HCT116 (cell line): ENCODE measurements around the gene FUOM. TPM values are rescaled to one million over a fixed set of nuclear protein-coding genes. Genes with fewer than 3 reads are reported as not detected.

Source experiments
- ATAC-seq: fragments of 200-7000 bp; cut with Tn5 transposase; 2 replicates; pipeline ENCODE4 v1.9.1; 2020; ENCODE audit warnings: mild to moderate bottlenecking, moderate library complexity
- BruUV-seq: library from RNA; stranded (reverse); fragments of 400-500 nt; replicated peaks from 2 replicates; lab custom pipeline; 2021; lab: Mats Ljungman, UMichigan
- CTCF ChIA-PET: fragments of 300-600 bp; sonication (Branson Sonifier 250); formaldehyde crosslinking; loops from one replicate; lab custom pipeline; 2021; ENCODE audit warnings: antibody characterized with exemption; lab: Charles Lee
- POLR2A ChIA-PET: fragments of 300-600, 350-600 bp; sonication (Branson Sonifier 250); formaldehyde crosslinking; loops from one replicate; lab custom pipeline; 2021; ENCODE audit warnings: antibody characterized with exemption; lab: Charles Lee
- RAD21 ChIA-PET, 2 experiments: fragments of 300-600 bp; sonication (Branson Sonifier 250); formaldehyde crosslinking; loops; one replicate each; lab custom pipeline; 2023; ENCODE audit warnings: low total read pairs in 2 of 2; ENCODE audit not compliant: uncharacterized antibody in 2 of 2, unreplicated experiment in 2 of 2, low non-redundant PET in 1 of 2; lab: Charles Lee
- DNase-seq: peaks from one replicate; pipeline ENCODE4 v3.0.0-alpha.2; 2010; ENCODE audit warnings: low read depth, low spot score
- H2AFZ ChIP-seq: fragments of 200-600 bp; shearing (Covaris generic), sonication (generic); 2 replicates; pipeline ENCODE4 v1.6.1; 2017; ENCODE audit warnings: low read depth, mixed run types, mixed read lengths, antibody characterized with exemption, low read length; ENCODE audit not compliant: poor library complexity, severe bottlenecking
- H3K27ac ChIP-seq: 2 replicates; pipeline ENCODE4 v1.5.1; 2012; ENCODE audit warnings: low read depth, low read length
- H3K27me3 ChIP-seq: fragments of 200-600 bp; sonication (generic); 2 replicates; pipeline ENCODE4 v1.6.1; 2016; ENCODE audit warnings: mixed run types, low read length, mixed read lengths; ENCODE audit not compliant: insufficient read depth
- H3K36me3 ChIP-seq, 2 experiments: fragments of 200-500 bp in 1 of 2; fragments of 200-600 bp in 1 of 2; sonication (Bioruptor generic) in 1 of 2; sonication (generic) in 1 of 2; 2 replicates each; pipeline versions ENCODE4 v1.5.1 to v1.6.1; 2014 to 2016; ENCODE audit warnings: low read length in 2 of 2, inconsistent platforms in 1 of 2, mixed read lengths in 1 of 2, mixed run types in 1 of 2; ENCODE audit not compliant: insufficient read depth in 2 of 2, control insufficient read depth in 1 of 2
- H3K4me1 ChIP-seq, 2 experiments: fragments of 200-600 bp in 1 of 2; sonication (generic) in 1 of 2; 2 replicates each; pipeline versions ENCODE4 v1.5.1 to v1.6.1; 2012 to 2017; ENCODE audit warnings: low read length in 2 of 2, inconsistent platforms in 1 of 2, mild to moderate bottlenecking in 1 of 2, mixed read lengths in 1 of 2, mixed run types in 1 of 2, moderate library complexity in 1 of 2; ENCODE audit not compliant: insufficient read depth in 2 of 2, control insufficient read depth in 1 of 2
- H3K4me2 ChIP-seq: fragments of 200-600 bp; sonication (generic); 2 replicates; pipeline ENCODE4 v1.6.1; 2017; ENCODE audit warnings: mixed run types, low read length, mixed read lengths
- H3K4me3 ChIP-seq, 2 experiments: fragments of 200-600 bp in 1 of 2; sonication (generic) in 1 of 2; replicated peaks in 1 of 2; 2 replicates each; pipeline ENCODE4 v1.5.1; 2011 to 2016; ENCODE audit warnings: low read length in 2 of 2, control low read depth in 1 of 2, low read depth in 1 of 2, mild to moderate bottlenecking in 1 of 2, mixed read lengths in 1 of 2, mixed run types in 1 of 2
- H3K79me2 ChIP-seq: fragments of 200-600 bp; sonication (generic); 2 replicates; pipeline ENCODE4 v1.6.1; 2017; ENCODE audit warnings: mild to moderate bottlenecking, mixed run types, low read length, moderate library complexity, mixed read lengths; ENCODE audit not compliant: insufficient read depth
- H3K9ac ChIP-seq: fragments of 200-600 bp; sonication (generic); 2 replicates; pipeline ENCODE4 v1.6.1; 2016; ENCODE audit warnings: low read length, mixed read lengths
- H3K9me2 ChIP-seq: fragments of 200-600 bp; sonication (generic), shearing (Covaris generic); 2 replicates; pipeline ENCODE4 v1.6.1; 2017; ENCODE audit warnings: mixed run types, mild to moderate bottlenecking, moderate library complexity; ENCODE audit not compliant: insufficient read depth
- H3K9me3 ChIP-seq, 2 experiments: fragments of 200-500 bp in 1 of 2; fragments of 200-600 bp in 1 of 2; sonication (Bioruptor generic) in 1 of 2; sonication (generic) in 1 of 2; 2 replicates each; pipeline ENCODE4 v1.6.1; 2014 to 2017; ENCODE audit warnings: low read length in 2 of 2, mixed read lengths in 2 of 2, inconsistent platforms in 1 of 2, low read depth in 1 of 2, mild to moderate bottlenecking in 1 of 2, mixed run types in 1 of 2, moderate library complexity in 1 of 2; ENCODE audit not compliant: control insufficient read depth in 1 of 2, insufficient read depth in 1 of 2
- H4K20me1 ChIP-seq: fragments of 200-600 bp; sonication (generic), shearing (Covaris generic); 2 replicates; pipeline ENCODE4 v1.6.1; 2017; ENCODE audit warnings: mixed run types, mild to moderate bottlenecking, moderate library complexity; ENCODE audit not compliant: insufficient read depth
- CBX3 ChIP-seq: IDR thresholded peaks from 2 replicates; pipeline ENCODE4 v1.6.1; 2012; ENCODE audit warnings: low read depth
- ELF1 ChIP-seq: IDR thresholded peaks from 2 replicates; pipeline ENCODE4 v1.6.1; 2012; ENCODE audit warnings: low read depth, borderline replicate concordance
- JUND ChIP-seq: IDR thresholded peaks from 2 replicates; pipeline ENCODE4 v1.6.1; 2012
- POLR2AphosphoS5 ChIP-seq: IDR thresholded peaks from 2 replicates; pipeline ENCODE4 v1.6.1; 2011; ENCODE audit warnings: mild to moderate bottlenecking, low read depth, low read length, moderate library complexity
- SIN3A ChIP-seq: IDR thresholded peaks from 2 replicates; pipeline ENCODE4 v1.6.1; 2012; ENCODE audit warnings: low read depth
- SP1 ChIP-seq: IDR thresholded peaks from 2 replicates; pipeline ENCODE4 v1.6.1; 2012; ENCODE audit warnings: low read depth
- intact Hi-C: fragments of 100-400 bp; cut with micrococcal nuclease; formaldehyde crosslinking; loops from 2 replicates; pipeline ENCODE4 v1.10.0; 2022
- total RNA-seq: library from RNA; stranded (reverse); gene quantifications from one replicate; pipeline ENCODE4 v1.2.1, GENCODE V29; 2021; ENCODE audit not compliant: unreplicated experiment

FUOM gene
- total RNA-seq, 1 experiment from 2014 or later: 21.5 TPM

DNA sequence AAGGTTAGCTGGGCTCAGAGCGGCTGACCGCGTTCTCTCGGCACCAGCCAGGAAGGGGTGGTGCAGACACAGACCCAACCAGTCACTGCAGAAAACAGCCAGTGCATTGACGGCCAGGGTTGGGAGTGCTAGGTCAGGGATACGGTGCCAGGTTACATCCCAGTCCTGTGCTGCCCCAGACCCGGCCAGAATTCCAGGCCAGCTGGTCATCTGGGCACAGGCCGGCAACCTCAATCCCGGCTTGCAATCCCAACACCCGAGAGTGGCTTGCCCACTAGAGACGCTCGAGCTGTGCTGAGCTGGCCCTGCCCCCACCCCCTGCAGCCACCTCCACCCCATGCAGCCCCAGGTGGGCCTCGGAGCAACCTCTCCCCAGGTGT is 6.9 kb downstream of the FUOM start:
- H3K27ac ChIP-seq: no peak overlapping the region
- ChIA-PET RAD21 (no interaction called here), CTCF (no interaction called here), POLR2A (interaction anchor here (0.6 kb wide), 1 partner anchor 22 kb away, joined by 3 read pairs; no protein-coding TSS in a partner anchor)
- H3K9me2 ChIP-seq: no peaks in the 10 kb centered on the region
- no peaks in the 10 kb centered on the region for H3K9me3 ChIP-seq
- no peak for DNase-seq
- no peaks in the 10 kb centered on the region for H4K20me1 ChIP-seq
- no TSS peak for BruUV-seq
- intact Hi-C loops: no loop called here
- no peaks in the 10 kb centered on the region; the same call in 1 of the 2 replicates for H3K79me2 ChIP-seq
- H3K9ac ChIP-seq: no peak overlapping the region
- no peak for ATAC-seq
- no peak overlapping the region for H3K4me3 ChIP-seq
- no peak overlapping the region for H2AFZ ChIP-seq
- H3K4me2 ChIP-seq: no peak overlapping the region
- TF ChIP-seq ELF1 (no peak), POLR2AphosphoS5 (0 out of 2 replicates have a peak, but pooled peaks have one; percentile 17), SIN3A (no peak), JUND (no peak), CBX3 (no peak)
- H3K4me1 ChIP-seq: no peaks in the 10 kb centered on the region
- H3K27me3 ChIP-seq: no peaks in the 10 kb centered on the region
- H3K36me3 ChIP-seq: no peaks in the 10 kb centered on the region

DNA sequence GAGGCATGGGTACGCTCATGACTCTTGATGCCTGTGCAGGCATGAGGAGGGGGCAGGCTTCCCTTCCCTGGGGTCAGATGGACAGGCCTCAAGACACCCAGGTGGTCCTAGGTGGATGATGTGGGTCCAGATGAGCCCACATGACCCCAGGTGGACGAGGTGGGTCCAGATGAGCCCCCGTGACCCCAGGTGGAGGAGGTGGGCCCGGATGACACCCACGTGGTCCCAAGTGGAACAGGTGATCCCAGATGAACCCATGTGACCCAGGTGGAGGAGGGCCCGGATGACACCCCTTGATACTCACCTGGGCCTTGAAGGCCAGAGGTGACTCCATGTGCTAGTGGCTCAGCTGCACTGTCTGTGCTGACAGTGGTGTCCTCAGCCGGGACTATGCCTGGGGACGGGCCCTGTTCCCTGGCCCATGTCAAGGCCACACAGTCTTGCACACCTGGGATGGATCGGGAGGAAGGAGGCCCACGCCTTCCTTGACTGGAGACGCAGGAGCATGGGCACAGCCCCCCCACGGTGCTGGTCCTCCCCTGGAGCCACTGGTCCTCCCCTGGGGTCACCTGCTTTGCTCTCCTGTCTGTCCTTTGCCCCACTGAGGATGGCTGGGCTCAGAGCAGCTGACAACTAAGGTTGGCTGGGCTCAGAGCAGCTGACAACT is 7.4 kb downstream of the FUOM start:
- ChIA-PET RAD21 (no interaction called here), POLR2A (no interaction called here), CTCF (no interaction called here)
- no peak for TF ChIP-seq SIN3A
- TF ChIP-seq SP1: no peak
- no peaks in the 10 kb centered on the region for H3K9me2 ChIP-seq
- no peaks in the 10 kb centered on the region for H3K27me3 ChIP-seq
- no peaks in the 10 kb centered on the region for H4K20me1 ChIP-seq
- intact Hi-C loops: no loop called here
- no peaks in the 10 kb centered on the region for H3K36me3 ChIP-seq
- H3K79me2 ChIP-seq: no peaks in the 10 kb centered on the region
- H3K27ac ChIP-seq: no peak overlapping the region
- no peak overlapping the region for H2AFZ ChIP-seq
- ATAC-seq: no peak
- H3K9ac ChIP-seq: no peak overlapping the region
- H3K9me3 ChIP-seq: no peaks in the 10 kb centered on the region
- no peak overlapping the region for H3K4me3 ChIP-seq
- no peaks in the 10 kb centered on the region for H3K4me1 ChIP-seq
- no peak overlapping the region for H3K4me2 ChIP-seq
- BruUV-seq: no TSS peak
- no peak for DNase-seq
